ENCODE measurements around the gene PAX8.

Gene PAX8

DNA sequence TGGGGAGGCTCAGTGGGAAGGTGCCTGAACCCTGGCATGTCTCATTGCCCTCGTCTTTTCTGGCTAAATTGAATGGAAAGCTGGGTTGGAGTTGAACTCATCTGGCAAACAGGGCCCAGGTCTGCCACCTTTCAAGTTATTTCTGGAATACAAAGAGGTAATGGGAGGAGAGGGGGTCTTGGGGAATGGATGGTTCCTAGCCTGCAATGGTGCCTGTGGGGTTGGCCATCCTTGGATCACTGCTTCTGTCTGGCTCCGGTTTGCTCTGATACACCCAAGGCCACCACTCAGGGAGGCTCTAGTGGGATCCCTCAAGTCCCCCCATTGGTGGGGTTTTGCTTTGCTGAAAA lies 59.7 kb downstream of the PAX8 start:
- H2AFZ ChIP-seq (ENCODE audit: low read depth, low read length, severe bottlenecking): no peak overlapping the region
- no peaks in the 10 kb centered on the region for H3K79me2 ChIP-seq (ENCODE audit: insufficient read depth, low read length)
- no peaks in the 10 kb centered on the region for H4K20me1 ChIP-seq (ENCODE audit: low read depth, low read length)
- H3K36me3 ChIP-seq (ENCODE audit: low read length): no peaks in the 10 kb centered on the region
- no peaks in the 10 kb centered on the region for H3K9me2 ChIP-seq (replicated peaks; ENCODE audit: insufficient read depth, low read length)
- H3K4me3 ChIP-seq (ENCODE audit: insufficient read depth, low read length, poor library complexity, severe bottlenecking): no peak overlapping the region
- H3K4me2 ChIP-seq (ENCODE audit: low read depth, low read length, poor library complexity, severe bottlenecking): no peak overlapping the region
- H3K9ac ChIP-seq (ENCODE audit: low read length): no peak overlapping the region
- TF ChIP-seq, protein P1, sequence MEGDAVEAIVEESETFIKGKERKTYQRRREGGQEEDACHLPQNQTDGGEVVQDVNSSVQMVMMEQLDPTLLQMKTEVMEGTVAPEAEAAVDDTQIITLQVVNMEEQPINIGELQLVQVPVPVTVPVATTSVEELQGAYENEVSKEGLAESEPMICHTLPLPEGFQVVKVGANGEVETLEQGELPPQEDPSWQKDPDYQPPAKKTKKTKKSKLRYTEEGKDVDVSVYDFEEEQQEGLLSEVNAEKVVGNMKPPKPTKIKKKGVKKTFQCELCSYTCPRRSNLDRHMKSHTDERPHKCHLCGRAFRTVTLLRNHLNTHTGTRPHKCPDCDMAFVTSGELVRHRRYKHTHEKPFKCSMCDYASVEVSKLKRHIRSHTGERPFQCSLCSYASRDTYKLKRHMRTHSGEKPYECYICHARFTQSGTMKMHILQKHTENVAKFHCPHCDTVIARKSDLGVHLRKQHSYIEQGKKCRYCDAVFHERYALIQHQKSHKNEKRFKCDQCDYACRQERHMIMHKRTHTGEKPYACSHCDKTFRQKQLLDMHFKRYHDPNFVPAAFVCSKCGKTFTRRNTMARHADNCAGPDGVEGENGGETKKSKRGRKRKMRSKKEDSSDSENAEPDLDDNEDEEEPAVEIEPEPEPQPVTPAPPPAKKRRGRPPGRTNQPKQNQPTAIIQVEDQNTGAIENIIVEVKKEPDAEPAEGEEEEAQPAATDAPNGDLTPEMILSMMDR (IDR thresholded peaks at IDR 0.05; ENCODE audit: insufficient read depth, low read length, poor library complexity, severe bottlenecking): no peak
- H3K27me3 ChIP-seq (ENCODE audit: low read length): no peaks in the 10 kb centered on the region
- no peaks in the 10 kb centered on the region for H3K9me3 ChIP-seq (ENCODE audit: insufficient read depth, low read length)
- no peaks in the 10 kb centered on the region for H3F3A ChIP-seq (ENCODE audit: insufficient read depth)
- no peak overlapping the region for H3K27ac ChIP-seq (ENCODE audit: low read depth, low read length)

DNA sequence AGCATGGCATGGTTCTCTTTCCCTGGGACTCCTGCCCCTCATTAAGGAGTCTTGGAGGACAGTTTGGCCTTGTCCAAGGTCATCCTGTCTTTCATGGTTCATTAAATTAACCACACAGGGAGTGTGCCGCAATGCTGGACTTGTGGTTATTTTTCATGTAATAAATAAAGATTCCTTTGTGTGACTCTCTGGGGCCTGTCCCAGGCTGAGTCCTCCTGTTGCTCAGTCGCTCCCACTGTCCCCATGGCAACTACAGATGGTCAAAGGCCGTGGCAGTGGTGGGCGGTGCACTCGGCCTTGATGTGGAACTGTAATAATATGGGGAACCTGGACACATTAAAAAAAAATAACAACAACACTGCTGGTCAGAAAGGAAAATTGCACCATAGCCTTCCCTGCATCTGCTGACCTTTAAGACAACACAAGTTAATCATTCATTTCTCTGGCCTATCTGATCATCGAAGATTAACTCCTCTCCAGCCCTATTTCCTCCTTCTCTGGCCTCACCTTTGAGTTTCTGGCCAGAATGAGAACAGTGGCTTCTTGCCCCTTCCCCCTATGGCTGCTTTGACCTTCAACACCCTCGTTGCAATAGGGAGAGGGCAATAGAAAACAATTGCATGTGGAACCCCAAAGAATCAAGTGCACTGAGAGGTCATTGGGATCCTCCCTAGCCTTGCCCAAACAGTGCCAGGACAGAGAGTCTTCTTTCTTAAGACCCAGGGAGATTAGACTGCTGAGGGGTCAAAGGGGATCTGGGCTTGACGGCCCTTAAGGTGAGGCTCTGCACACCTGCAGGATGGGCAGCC lies 60.2 kb downstream of the PAX8 start:
- Histone ChIP-seq H3K9ac (ENCODE audit: low read length) (no peak overlapping the region), H3K4me3 (ENCODE audit: insufficient read depth, low read length, poor library complexity, severe bottlenecking) (no peak overlapping the region), H3F3A (ENCODE audit: insufficient read depth) (no peaks in the 10 kb centered on the region), H2AFZ (ENCODE audit: low read depth, low read length, severe bottlenecking) (no peak overlapping the region), H3K9me3 (ENCODE audit: insufficient read depth, low read length) (no peaks in the 10 kb centered on the region), H3K79me2 (ENCODE audit: insufficient read depth, low read length) (no peaks in the 10 kb centered on the region), H3K4me2 (ENCODE audit: low read depth, low read length, poor library complexity, severe bottlenecking) (no peak overlapping the region), H3K27me3 (ENCODE audit: low read length) (no peaks in the 10 kb centered on the region), H3K9me2 (replicated peaks; ENCODE audit: insufficient read depth, low read length) (no peaks in the 10 kb centered on the region), H3K36me3 (ENCODE audit: low read length) (no peaks in the 10 kb centered on the region), H3K27ac (ENCODE audit: low read depth, low read length) (no peak overlapping the region), H4K20me1 (ENCODE audit: low read depth, low read length) (no peaks in the 10 kb centered on the region)
- no peak for TF ChIP-seq EZH2phosphoT487 (conservative IDR thresholded peaks at IDR 0.05; ENCODE audit: low read length)
- TF ChIP-seq, protein P1 (IDR thresholded peaks at IDR 0.05; ENCODE audit: insufficient read depth, low read length, poor library complexity, severe bottlenecking): no peak

DNA sequence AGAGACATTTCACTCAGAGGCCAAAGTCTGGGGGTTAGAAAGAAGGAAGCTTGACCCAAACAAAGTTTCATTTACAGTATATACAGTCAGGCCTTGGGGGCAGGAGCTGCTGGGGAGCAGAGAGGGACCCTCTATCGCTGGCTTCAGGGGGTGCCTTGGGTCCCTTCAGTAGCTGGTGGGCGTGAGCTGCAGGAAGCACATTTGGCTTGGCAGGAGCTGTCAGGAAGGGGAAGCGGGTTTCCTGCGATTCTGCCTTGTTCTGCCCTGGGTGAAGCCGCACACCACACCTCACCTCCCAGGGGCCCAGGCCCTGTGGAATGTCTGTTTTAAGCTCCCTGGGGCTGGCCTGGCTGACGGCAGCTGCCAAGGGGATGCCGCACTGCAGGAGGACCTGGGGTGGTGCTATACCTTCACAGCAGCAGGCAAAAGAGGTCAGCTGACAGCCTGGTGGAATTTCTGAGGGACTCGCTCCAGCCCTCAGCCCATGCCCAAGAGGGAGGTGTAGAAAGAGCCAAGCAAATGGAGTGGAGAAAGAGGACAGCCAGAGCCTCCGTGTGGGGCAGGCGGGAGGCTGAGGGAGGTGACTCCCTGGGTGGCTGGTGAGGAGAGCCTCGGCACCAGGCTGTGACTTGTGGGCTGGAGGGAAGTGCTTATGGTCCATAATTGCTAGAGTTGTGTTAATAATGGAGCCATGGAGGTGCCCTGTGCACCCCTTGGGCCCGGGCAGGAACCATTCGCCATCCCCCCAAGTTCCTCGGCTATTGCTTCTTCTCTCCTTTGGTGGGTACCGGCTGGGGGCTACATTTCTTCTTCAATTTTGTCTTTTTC lies 61.1 kb downstream of the PAX8 start:
- no peak overlapping the region for H3K4me3 ChIP-seq (ENCODE audit: insufficient read depth, low read length, poor library complexity, severe bottlenecking)
- no peaks in the 10 kb centered on the region for H3K36me3 ChIP-seq (ENCODE audit: low read length)
- no peaks in the 10 kb centered on the region for H3K9me2 ChIP-seq (replicated peaks; ENCODE audit: insufficient read depth, low read length)
- no peaks in the 10 kb centered on the region for H3K27me3 ChIP-seq (ENCODE audit: low read length)
- TF ChIP-seq, protein P1 (IDR thresholded peaks at IDR 0.05; ENCODE audit: insufficient read depth, low read length, poor library complexity, severe bottlenecking): no peak
- no peak for TF ChIP-seq EZH2phosphoT487 (conservative IDR thresholded peaks at IDR 0.05; ENCODE audit: low read length)
- H3K4me2 ChIP-seq (ENCODE audit: low read depth, low read length, poor library complexity, severe bottlenecking): no peak overlapping the region
- H2AFZ ChIP-seq (ENCODE audit: low read depth, low read length, severe bottlenecking): no peak overlapping the region
- H3K79me2 ChIP-seq (ENCODE audit: insufficient read depth, low read length): no peaks in the 10 kb centered on the region
- no peaks in the 10 kb centered on the region for H4K20me1 ChIP-seq (ENCODE audit: low read depth, low read length)
- H3K9me3 ChIP-seq (ENCODE audit: insufficient read depth, low read length): no peaks in the 10 kb centered on the region
- no peak overlapping the region for H3K9ac ChIP-seq (ENCODE audit: low read length)
- no peaks in the 10 kb centered on the region for H3F3A ChIP-seq (ENCODE audit: insufficient read depth)
- no peak overlapping the region for H3K27ac ChIP-seq (ENCODE audit: low read depth, low read length)
